Left ventricle myocardium inferior (tissue), 1 donor: ENCODE results near the gene BANP. TPM values are rescaled to one million over a fixed set of nuclear protein-coding genes. Genes with fewer than 3 reads are reported as not detected.

ENCODE experiments used
- DNase-seq: peaks from one replicate; pipeline ENCODE4 v3.0.0-alpha.2; 2020
- H3K27ac ChIP-seq: fragments of 200-600 bp; replicated peaks from 2 replicates; pipeline ENCODE4 v1.8.0; 2021
- H3K27me3 ChIP-seq: fragments of 200-600 bp; 2 replicates; pipeline ENCODE4 v1.8.0; 2021; ENCODE audit warnings: low read depth
- H3K36me3 ChIP-seq: fragments of 200-600 bp; 2 replicates; pipeline ENCODE4 v1.8.0; 2021
- H3K4me1 ChIP-seq: fragments of 200-600 bp; 2 replicates; pipeline ENCODE4 v1.8.0; 2021
- H3K4me3 ChIP-seq: fragments of 200-600 bp; 2 replicates; pipeline ENCODE4 v1.8.0; 2021; ENCODE audit warnings: mild to moderate bottlenecking, moderate library complexity
- H3K9me3 ChIP-seq: fragments of 200-600 bp; replicated peaks from 2 replicates; pipeline ENCODE4 v1.8.0; 2021
- intact Hi-C: fragments of 100-400 bp; cut with micrococcal nuclease; formaldehyde crosslinking; loops from one replicate; pipeline ENCODE4 v1.11.0; 2022
- total RNA-seq: library from RNA; stranded (reverse); fragmentation: NEBNext Ultra II Directional; extraction: Animal tissue kit (Norgen Biotek cat#: 25700); gene quantifications from one replicate; pipeline ENCODE4 v1.2.1, GENCODE V29; 2021
- TF ChIP-seq, protein P1 (sequence below): fragments of 200-600 bp; IDR thresholded peaks from 2 replicates; pipeline ENCODE4 v1.8.0; 2021; ENCODE audit warnings: antibody characterized with exemption, mild to moderate bottlenecking, borderline replicate concordance
- donor health status: DM: no; HTN: yes; CAD: no; lungs with severe emphysema.

The BANP gene
- total RNA-seq, 1 donor from 2014 or later, result 12.6 TPM

DNA sequence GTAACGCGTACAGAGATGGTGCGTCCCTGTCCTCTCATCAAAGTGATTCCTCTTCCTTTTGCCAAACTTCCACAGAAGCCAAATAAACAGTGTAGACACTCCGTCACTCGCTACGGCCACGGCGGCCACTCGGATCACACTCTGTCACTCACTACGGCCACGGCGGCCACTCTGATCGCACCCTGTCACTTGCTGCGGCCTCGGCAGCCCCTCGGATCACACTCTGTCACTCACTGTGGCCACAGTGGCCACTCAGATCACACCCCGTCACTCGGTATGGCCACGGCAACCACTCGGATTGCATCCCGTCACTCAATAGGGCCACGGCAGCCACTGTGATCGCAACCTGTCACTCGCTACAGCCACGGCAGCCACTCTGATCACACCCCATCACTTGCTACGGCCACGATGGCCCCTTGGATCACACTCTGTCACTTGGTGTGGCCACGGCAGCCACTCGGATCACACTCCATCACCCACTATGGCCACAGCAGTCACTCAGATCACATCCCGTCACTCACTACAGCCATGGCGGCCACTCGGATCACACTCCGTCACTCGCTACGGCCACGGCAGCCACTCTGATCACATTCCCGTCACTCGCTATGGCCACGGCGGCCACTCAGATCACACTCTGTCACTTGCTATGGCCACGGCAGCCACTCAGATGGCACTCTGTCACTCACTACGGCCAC, 170.8 kb downstream of the BANP start:
- Histone ChIP-seq H3K27ac (no peak overlapping the region), H3K9me3 (no peaks in the 10 kb centered on the region), H3K27me3 (peaks cover 5% of the 10 kb centered on the region), H3K36me3 (no peaks in the 10 kb centered on the region), H3K4me1 (no peaks in the 10 kb centered on the region), H3K4me3 (no peak overlapping the region)
- intact Hi-C loops, result no loop called here
- TF ChIP-seq, protein P1, sequence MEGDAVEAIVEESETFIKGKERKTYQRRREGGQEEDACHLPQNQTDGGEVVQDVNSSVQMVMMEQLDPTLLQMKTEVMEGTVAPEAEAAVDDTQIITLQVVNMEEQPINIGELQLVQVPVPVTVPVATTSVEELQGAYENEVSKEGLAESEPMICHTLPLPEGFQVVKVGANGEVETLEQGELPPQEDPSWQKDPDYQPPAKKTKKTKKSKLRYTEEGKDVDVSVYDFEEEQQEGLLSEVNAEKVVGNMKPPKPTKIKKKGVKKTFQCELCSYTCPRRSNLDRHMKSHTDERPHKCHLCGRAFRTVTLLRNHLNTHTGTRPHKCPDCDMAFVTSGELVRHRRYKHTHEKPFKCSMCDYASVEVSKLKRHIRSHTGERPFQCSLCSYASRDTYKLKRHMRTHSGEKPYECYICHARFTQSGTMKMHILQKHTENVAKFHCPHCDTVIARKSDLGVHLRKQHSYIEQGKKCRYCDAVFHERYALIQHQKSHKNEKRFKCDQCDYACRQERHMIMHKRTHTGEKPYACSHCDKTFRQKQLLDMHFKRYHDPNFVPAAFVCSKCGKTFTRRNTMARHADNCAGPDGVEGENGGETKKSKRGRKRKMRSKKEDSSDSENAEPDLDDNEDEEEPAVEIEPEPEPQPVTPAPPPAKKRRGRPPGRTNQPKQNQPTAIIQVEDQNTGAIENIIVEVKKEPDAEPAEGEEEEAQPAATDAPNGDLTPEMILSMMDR, result no peak
- DNase-seq, result no peak

Other genes with a start within 250 kb of the BANP start
- gene KLHDC4, start 185.4 kb upstream of the BANP start, total RNA-seq, result 11.7 TPM
- gene SLC7A5, start 81.9 kb upstream of the BANP start, total RNA-seq, result 4.6 TPM
- not detected for gene CA5A, start 14.9 kb upstream of the BANP start, total RNA-seq